Neuronal stem cell (in vitro differentiated cells): ENCODE measurements around the gene TNC.
A peak's percentile ranks its signal among the peaks of the same experiment; 100 is the strongest.

Source experiments
- DNase-seq: peaks from one replicate; pipeline ENCODE4 v3.0.0-alpha.2; 2013; ENCODE audit warnings: low spot score
- H2AFZ ChIP-seq: one replicate; pipeline ENCODE4 v1.6.1; 2013; ENCODE audit warnings: mild to moderate bottlenecking, low read length, inconsistent platforms
- H2AK5ac ChIP-seq: 2 replicates; pipeline ENCODE4 v1.6.1; 2013; ENCODE audit warnings: low read depth, mild to moderate bottlenecking, inconsistent platforms, low read length, moderate library complexity, mixed read lengths
- H2BK120ac ChIP-seq: 2 replicates; pipeline ENCODE4 v1.6.1; 2013; ENCODE audit warnings: low read depth, mild to moderate bottlenecking, inconsistent platforms, low read length, moderate library complexity, mixed read lengths
- H2BK12ac ChIP-seq: one replicate; pipeline ENCODE4 v1.6.1; 2013; ENCODE audit warnings: low read length, inconsistent platforms
- H2BK15ac ChIP-seq: 2 replicates; pipeline ENCODE4 v1.6.1; 2013; ENCODE audit warnings: mild to moderate bottlenecking, low read length, inconsistent platforms, mixed read lengths
- H2BK5ac ChIP-seq: one replicate; pipeline ENCODE4 v1.6.1; 2013; ENCODE audit warnings: inconsistent platforms, mild to moderate bottlenecking, low read length, moderate library complexity
- H3K14ac ChIP-seq: one replicate; pipeline ENCODE4 v1.6.1; 2013; ENCODE audit warnings: low read length, inconsistent platforms
- H3K18ac ChIP-seq: 2 replicates; pipeline ENCODE4 v1.6.1; 2013; ENCODE audit warnings: low read length, inconsistent platforms
- H3K23ac ChIP-seq: 2 replicates; pipeline ENCODE4 v1.6.1; 2013; ENCODE audit warnings: low read depth, mild to moderate bottlenecking, mixed read lengths, low read length, inconsistent platforms; ENCODE audit not compliant: poor library complexity
- H3K27ac ChIP-seq: replicated peaks from 3 replicates; pipeline ENCODE4 v1.5.1; 2013; ENCODE audit warnings: low read length, inconsistent platforms
- H3K27me3 ChIP-seq, 3 experiments: 2 replicates each; pipeline ENCODE4 v1.6.1; 2013; ENCODE audit warnings: low read length in 3 of 3, mild to moderate bottlenecking in 2 of 3, inconsistent platforms in 1 of 3, low read depth in 1 of 3, mixed read lengths in 1 of 3, moderate library complexity in 1 of 3; ENCODE audit not compliant: control insufficient read depth in 3 of 3, insufficient read depth in 3 of 3
- H3K36me3 ChIP-seq, 2 donors: replicated peaks in 1 of 2; 2 replicates each; pipeline ENCODE4 v1.6.1; 2013; ENCODE audit warnings: low read length in 2 of 2; ENCODE audit not compliant: control insufficient read depth in 2 of 2, insufficient read depth in 2 of 2
- H3K4ac ChIP-seq: 2 replicates; pipeline ENCODE4 v1.6.1; 2013; ENCODE audit warnings: inconsistent platforms, mild to moderate bottlenecking, low read length, moderate library complexity
- H3K4me1 ChIP-seq, 2 donors: 1 replicate in 1 of 2; 2 replicates in 1 of 2; pipeline ENCODE4 v1.6.1; 2013; ENCODE audit warnings: low read length in 2 of 2, low read depth in 1 of 2; ENCODE audit not compliant: control insufficient read depth in 2 of 2, insufficient read depth in 1 of 2
- H3K4me2 ChIP-seq: one replicate; pipeline ENCODE4 v1.6.1; 2013; ENCODE audit warnings: mild to moderate bottlenecking, low read length, inconsistent platforms; ENCODE audit not compliant: insufficient read depth, poor library complexity, severe bottlenecking
- H3K4me3 ChIP-seq, 2 donors: 2 replicates each; pipeline ENCODE4 v1.5.1; 2013; ENCODE audit warnings: low read length in 2 of 2, mild to moderate bottlenecking in 2 of 2, inconsistent platforms in 1 of 2, moderate library complexity in 1 of 2
- H3K79me1 ChIP-seq: one replicate; pipeline ENCODE4 v1.6.1; 2013; ENCODE audit warnings: low read depth, mild to moderate bottlenecking, inconsistent platforms, low read length, moderate library complexity
- H3K9ac ChIP-seq: one replicate; pipeline ENCODE4 v1.6.1; 2013; ENCODE audit warnings: mild to moderate bottlenecking, low read depth, low read length, inconsistent platforms; ENCODE audit not compliant: poor library complexity
- H3K9me3 ChIP-seq, 2 donors: replicated peaks in 1 of 2; 2 replicates each; pipeline versions ENCODE3 to v1.6.1; 2013; ENCODE audit warnings: low read length in 2 of 2, mild to moderate bottlenecking in 2 of 2, inconsistent platforms in 1 of 2, low read depth in 1 of 2, mixed read lengths in 1 of 2, moderate library complexity in 1 of 2; ENCODE audit not compliant: control insufficient read depth in 2 of 2, insufficient read depth in 1 of 2
- H4K8ac ChIP-seq: one replicate; pipeline ENCODE4 v1.6.1; 2013; ENCODE audit warnings: low read depth, mild to moderate bottlenecking, inconsistent platforms, low read length, moderate library complexity
- H4K91ac ChIP-seq: one replicate; pipeline ENCODE4 v1.6.1; 2013; ENCODE audit warnings: low read length, low read depth, mild to moderate bottlenecking, inconsistent platforms; ENCODE audit not compliant: poor library complexity
- whole genome bisulfite sequencing, 2 donors: extraction: QIAGEN DNeasy Blood & Tissue Kit; methylation state at CpG; one replicate each; pipeline ENCODE4 v1.1.7; 2013; ENCODE audit warnings: missing lambda C conversion rate in 2 of 2, mixed read lengths in 1 of 2; ENCODE audit not compliant: insufficient read length in 2 of 2, insufficient replicate concordance in 1 of 2; ENCODE audit errors: extremely low coverage in 2 of 2; 5-methylcytosine and 5-hydroxymethylcytosine counted together

Gene TNC

GRCh38 chr9:115042781-115043509 lies 75.0 kb downstream of the TNC start:
- H3K36me3 ChIP-seq, result peaks cover 0 to 7% of the 10 kb centered on the region in 2 donors
- H2BK5ac ChIP-seq, result no peak overlapping the region
- no peak overlapping the region for H3K4me3 ChIP-seq
- DNase-seq, result no peak
- no CpG with 5 or more reads among the region's 3 CpGs for WGBS, 2 donors
- H4K91ac ChIP-seq, result no peak overlapping the region
- no peak overlapping the region for H3K27ac ChIP-seq
- no peak overlapping the region for H2AFZ ChIP-seq
- H4K8ac ChIP-seq, result no peak overlapping the region
- no peaks in the 10 kb centered on the region for H3K9me3 ChIP-seq
- no peak overlapping the region for H3K4ac ChIP-seq
- no peak overlapping the region for H2BK15ac ChIP-seq
- H3K4me2 ChIP-seq, result no peak overlapping the region
- no peaks in the 10 kb centered on the region for H3K79me1 ChIP-seq
- no peak overlapping the region for H3K23ac ChIP-seq
- no peak overlapping the region for H3K18ac ChIP-seq
- H2AK5ac ChIP-seq, result no peak overlapping the region
- no peaks in the 10 kb centered on the region for H3K4me1 ChIP-seq
- H2BK120ac ChIP-seq, result no peak overlapping the region
- no peak overlapping the region for H3K14ac ChIP-seq
- no peaks in the 10 kb centered on the region for H3K27me3 ChIP-seq
- H3K9ac ChIP-seq, result no peak overlapping the region
- no peak overlapping the region for H2BK12ac ChIP-seq

GRCh38 chr9:115039516-115040120 lies 78.3 kb downstream of the TNC start:
- Histone ChIP-seq H3K4ac (no peak overlapping the region), H4K8ac (no peak overlapping the region), H2BK12ac (peak overlapping the region; percentile 4), H3K36me3 (peaks cover 0 to 7% of the 10 kb centered on the region in 2 donors), H3K4me3 (peak overlapping the region in 1 of 2 donors; percentile 47), H2BK120ac (no peak overlapping the region), H2AFZ (no peak overlapping the region), H3K27me3 (no peaks in the 10 kb centered on the region), H3K79me1 (no peaks in the 10 kb centered on the region), H3K27ac (no peak overlapping the region), H2BK15ac (no peak overlapping the region), H2BK5ac (no peak overlapping the region), H2AK5ac (no peak overlapping the region), H3K18ac (no peak overlapping the region), H3K4me1 (peaks cover 0 to 2% of the 10 kb centered on the region in 2 donors), H3K9ac (no peak overlapping the region), H3K23ac (no peak overlapping the region), H3K4me2 (no peak overlapping the region), H3K9me3 (no peaks in the 10 kb centered on the region), H3K14ac (no peak overlapping the region), H4K91ac (no peak overlapping the region)
- no peak for DNase-seq
- WGBS, 2 donors, result no CpG with 5 or more reads among the region's 4 CpGs

GRCh38 chr9:115038178-115038577 lies 79.8 kb downstream of the TNC start:
- H3K79me1 ChIP-seq, result no peaks in the 10 kb centered on the region
- no peak overlapping the region for H2AK5ac ChIP-seq
- H4K8ac ChIP-seq, result peak overlapping the region; percentile 24
- H2BK12ac ChIP-seq, result no peak overlapping the region
- DNase-seq, result no peak
- H3K9me3 ChIP-seq, result no peaks in the 10 kb centered on the region
- no peak overlapping the region for H3K14ac ChIP-seq
- H3K9ac ChIP-seq, result no peak overlapping the region
- H3K4me3 ChIP-seq, result no peak overlapping the region
- no peak overlapping the region for H3K23ac ChIP-seq
- no peak overlapping the region for H3K27ac ChIP-seq
- H3K4ac ChIP-seq, result no peak overlapping the region
- H3K4me1 ChIP-seq, result peaks cover 0 to 2% of the 10 kb centered on the region in 2 donors
- H2AFZ ChIP-seq, result no peak overlapping the region
- no CpG with 5 or more reads among the region's 2 CpGs for WGBS, 2 donors
- no peak overlapping the region for H2BK5ac ChIP-seq
- H3K36me3 ChIP-seq, result peaks cover 0 to 7% of the 10 kb centered on the region in 2 donors
- no peak overlapping the region for H4K91ac ChIP-seq
- H3K4me2 ChIP-seq, result no peak overlapping the region
- H3K27me3 ChIP-seq, result no peaks in the 10 kb centered on the region
- H2BK120ac ChIP-seq, result no peak overlapping the region
- H3K18ac ChIP-seq, result no peak overlapping the region
- H2BK15ac ChIP-seq, result no peak overlapping the region

- Histone ChIP-seq H2BK120ac (no peak overlapping the region), H3K9ac (no peak overlapping the region), H3K4me2 (no peak overlapping the region), H3K4ac (no peak overlapping the region), H4K8ac (no peak overlapping the region), H2BK5ac (no peak overlapping the region), H3K27ac (no peak overlapping the region), H4K91ac (no peak overlapping the region), H3K36me3 (peaks cover 0 to 7% of the 10 kb centered on the region in 2 donors), H3K4me3 (no peak overlapping the region), H2AK5ac (no peak overlapping the region), H3K4me1 (peaks cover 0 to 2% of the 10 kb centered on the region in 2 donors), H2AFZ (no peak overlapping the region), H3K18ac (no peak overlapping the region), H3K14ac (no peak overlapping the region), H3K27me3 (no peaks in the 10 kb centered on the region), H3K23ac (no peak overlapping the region), H3K79me1 (no peaks in the 10 kb centered on the region), H2BK12ac (no peak overlapping the region), H3K9me3 (no peaks in the 10 kb centered on the region), H2BK15ac (no peak overlapping the region)
- no CpG with 5 or more reads among the region's 2 CpGs for WGBS, 2 donors
- no peak for DNase-seq
Observed at GRCh38 chr9:115036691-115037090, 81.3 kb downstream of the TNC start.
